ENCODE measurements around the gene MRTFB.
A peak's percentile ranks its signal among the peaks of the same experiment; 100 is the strongest.
"Not testable (repeated sequence)": the region's sequence is repeated elsewhere in the genome, so short reads cannot be mapped to it uniquely, and the experiment has no call there.

Gene MRTFB

DNA sequence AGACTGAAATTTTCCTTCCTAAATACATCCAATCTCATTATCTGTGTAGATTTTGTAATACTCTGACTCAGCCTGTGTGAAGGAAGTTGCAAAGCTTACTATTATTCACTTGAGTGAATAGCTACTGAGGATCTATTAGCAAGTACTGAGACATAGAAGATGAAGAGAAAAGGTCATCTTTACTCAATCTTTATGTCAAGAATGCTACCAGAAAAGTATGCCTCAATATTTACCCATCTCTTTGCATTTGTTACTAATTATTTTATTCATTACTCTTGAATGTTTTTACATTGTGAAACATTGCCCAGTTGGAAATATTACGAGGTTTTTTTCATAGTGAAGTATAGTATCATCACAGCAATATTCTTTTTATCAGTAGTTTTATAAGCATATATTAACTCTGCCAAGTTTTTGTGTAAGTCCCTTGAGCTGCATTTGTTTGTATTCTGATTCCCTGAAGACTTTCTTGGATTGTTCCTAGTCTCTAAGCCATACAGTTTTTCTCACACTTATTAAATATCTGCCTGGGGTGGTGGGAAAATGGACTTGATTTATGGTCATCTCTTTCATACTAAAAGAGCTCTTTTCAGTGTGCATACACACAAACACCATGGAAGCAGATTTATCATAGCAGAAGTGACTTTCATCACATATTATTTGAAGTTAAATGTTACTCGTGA lies 110.4 kb downstream of the MRTFB start:
- DNase-seq, result no peak

DNA sequence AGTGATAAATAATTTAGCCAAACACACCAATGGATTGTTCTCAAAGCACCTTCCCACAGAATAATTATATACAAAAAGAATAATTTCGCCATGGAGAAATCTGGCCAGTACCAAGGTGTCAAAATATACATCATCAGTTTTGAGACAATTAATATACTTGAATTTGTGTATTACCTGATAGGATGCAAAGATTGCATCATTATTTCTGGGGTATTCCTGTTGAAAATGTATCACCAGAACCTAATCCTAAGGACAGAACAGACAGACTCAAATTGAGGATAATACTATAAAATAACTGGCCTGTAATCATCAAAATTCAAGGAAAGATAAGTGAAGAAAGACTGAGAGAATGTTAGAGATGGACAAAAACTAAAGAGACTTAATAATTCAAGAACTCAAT lies 111.9 kb downstream of the MRTFB start:
- no peak for DNase-seq

GRCh38 chr16:14183962-14184361 lies 112.8 kb downstream of the MRTFB start:
- DNase-seq, result not testable (repeated sequence)

- DNase-seq, result peak in 40 of 56 donors; percentile 4 to 74 (median 42)
Observed at GRCh38 chr16:14186007-14186794, 115.1 kb downstream of the MRTFB start.

DNA sequence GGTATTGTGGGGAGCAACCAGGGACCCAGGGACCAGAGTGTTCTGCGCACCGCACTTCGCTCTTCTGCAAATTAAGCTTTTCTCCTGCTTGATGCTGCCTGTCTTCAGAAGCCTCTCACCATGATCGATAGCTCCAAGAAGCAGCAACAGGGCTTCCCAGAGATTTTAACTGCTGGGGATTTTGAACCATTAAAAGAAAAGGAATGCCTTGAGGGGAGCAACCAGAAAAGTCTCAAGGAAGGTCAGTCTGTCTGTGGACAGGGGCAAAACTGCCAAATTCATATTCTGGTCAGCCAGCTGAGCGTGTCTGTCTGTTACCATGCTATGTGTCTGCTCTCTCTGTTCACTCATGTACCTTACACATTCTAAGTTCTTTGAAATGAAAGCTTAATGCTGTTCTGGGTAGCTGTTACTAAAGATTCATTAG lies 115.7 kb downstream of the MRTFB start:
- DNase-seq, result peak in 3 of 56 donors; percentile 50 to 56 (median 51)

DNA sequence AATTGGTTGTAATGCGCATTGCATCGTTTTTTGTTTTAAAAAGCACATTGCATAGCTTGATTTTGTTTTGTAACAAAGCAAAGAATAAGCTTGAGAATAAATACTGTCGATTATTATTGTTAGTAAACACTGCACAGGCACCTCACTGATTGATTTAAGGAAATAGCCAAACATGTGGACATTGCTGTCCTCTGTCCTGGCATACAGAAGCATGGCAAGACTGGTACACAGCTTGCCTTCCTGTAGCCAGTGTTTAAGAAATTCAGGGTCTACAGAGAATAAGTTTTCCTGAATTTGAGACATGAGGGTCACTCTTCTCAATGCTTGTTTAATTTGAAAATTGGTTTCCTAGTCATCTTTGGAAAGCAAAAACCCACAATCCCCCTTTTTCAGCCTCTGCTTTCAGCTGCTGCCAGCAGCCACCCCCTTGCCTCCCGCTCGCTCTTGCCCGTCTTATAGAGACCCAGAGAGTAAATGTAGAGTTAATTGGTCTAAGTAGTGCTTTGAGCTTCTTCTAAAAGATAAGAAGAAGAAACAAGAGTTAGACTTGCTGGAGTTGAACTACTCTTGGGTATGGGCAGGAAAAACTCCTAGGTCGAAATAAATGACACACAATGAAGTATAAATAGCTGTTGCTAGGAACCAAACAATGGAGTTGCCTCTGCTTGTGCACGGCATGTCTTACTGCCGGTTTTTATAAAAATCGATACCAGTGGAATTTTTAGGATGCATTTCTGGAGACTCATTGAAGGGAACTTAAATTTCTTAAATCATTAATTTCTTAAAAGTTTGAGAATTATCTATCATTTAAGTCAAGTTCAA lies 116.6 kb downstream of the MRTFB start:
- peak in 1 of 56 donors; percentile 4 for DNase-seq

DNA sequence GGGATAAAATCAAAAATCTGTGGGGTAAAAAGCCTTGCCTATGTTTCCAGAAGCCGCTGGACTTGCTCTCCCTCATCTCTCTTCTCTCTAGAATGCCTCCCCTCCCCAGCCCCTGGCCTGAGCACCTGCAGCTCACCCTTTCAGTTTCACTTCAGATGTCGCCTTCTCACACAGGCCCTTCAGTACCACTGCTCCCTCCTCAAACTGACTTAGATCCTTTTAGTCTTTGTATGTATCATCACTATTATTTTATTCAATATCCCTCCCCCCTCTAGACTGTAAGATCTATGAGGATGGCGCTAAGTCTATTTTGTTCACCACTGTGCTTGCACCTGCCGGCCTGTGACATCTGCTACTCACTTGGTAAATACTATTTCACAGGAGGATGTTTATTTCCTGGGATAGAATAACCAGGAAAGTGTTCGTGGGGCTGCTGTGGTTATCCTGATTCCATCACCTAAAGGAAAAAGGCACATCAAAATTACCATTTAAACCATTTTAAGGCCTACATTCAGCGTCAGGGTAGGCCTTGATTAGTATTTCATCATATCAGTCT lies 122.3 kb downstream of the MRTFB start:
- DNase-seq, result no peak

DNA sequence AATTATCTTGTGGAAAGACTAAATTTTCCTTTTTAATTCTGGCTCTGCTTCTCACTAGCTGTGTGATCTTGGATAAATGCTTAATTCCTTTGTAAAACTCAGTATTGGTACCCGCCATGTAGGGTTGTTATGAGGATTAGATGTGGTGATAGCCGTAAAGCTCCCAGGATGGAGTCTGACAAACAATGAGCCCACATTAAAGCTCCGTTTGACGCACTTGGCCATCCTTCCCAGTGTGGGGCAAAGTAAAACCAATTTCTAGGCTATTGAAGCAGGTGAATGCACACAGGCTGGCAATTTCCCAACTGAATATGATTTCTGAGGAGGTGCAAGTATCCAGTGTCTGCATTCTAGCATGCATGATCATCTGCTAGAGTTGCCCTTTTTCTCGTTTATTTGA lies 123.6 kb downstream of the MRTFB start:
- no peak for DNase-seq

GRCh38 chr16:14196011-14196410 lies 124.9 kb downstream of the MRTFB start:
- peak in 11 of 56 donors; percentile 6 to 45 (median 22) for DNase-seq

GRCh38 chr16:14196539-14196938 lies 125.4 kb downstream of the MRTFB start:
- no peak for DNase-seq

DNA sequence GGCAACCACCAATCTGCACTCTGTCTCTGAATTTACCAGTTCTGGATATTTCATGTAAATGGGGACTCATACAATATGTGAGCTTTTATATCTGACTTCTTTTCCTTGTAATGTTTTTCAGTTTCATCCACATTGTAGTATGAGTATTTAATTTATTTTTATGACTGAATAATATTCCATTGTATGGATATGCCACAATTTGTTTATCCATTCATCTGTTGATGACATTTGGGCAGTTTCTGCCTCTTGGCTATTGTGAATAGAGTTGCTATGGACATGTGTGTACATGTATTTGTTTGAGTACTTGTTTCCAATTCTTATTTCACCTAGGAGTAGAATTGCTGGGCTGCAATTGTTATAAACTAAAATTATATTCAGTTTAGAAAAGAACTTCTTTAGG lies 126.9 kb downstream of the MRTFB start:
- no peak for DNase-seq

DNA sequence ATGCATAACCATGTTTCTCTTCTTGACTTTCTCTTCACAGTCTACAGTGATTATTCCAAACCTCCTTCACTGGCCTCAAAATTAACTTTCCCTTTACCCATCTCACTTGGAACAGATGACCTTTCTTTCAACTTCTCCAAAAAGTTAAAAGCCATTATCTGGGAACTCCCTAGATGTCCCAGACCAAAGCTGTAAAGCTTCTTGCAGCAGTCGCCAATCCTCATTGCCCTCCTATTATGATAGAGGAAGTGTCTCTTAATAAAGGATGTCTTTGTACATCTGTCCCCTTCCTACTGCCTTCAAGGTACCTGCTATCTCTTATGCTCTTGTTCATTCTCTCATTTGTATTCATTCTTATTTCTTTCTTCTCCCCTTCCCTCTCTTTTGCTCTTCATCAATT lies 127.5 kb downstream of the MRTFB start:
- no peak for DNase-seq

DNA sequence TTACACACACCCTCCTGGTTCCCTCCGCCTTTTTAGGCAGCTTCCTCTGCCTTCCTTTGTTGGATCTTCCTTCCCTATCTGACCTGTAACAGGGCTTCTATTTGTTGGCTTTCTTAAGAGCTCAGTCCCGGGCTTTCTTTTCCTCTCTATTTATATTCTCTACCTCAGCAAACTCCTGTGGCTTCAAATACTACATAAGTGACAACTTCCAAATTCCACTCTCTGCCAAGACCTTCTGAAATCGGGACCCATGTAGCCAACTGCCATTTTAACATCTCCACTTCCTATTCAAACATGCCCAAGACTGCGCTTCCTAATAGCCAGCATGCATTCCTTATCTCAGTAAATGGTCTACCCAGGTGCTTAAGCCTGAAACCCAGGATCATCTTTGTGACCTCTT lies 128.1 kb downstream of the MRTFB start:
- DNase-seq, result no peak

- DNase-seq, result no peak
Observed at GRCh38 chr16:14199624-14200023, 128.5 kb downstream of the MRTFB start.

GRCh38 chr16:14202095-14202494 lies 131.0 kb downstream of the MRTFB start:
- no peak for DNase-seq

GRCh38 chr16:14202697-14203096 lies 131.6 kb downstream of the MRTFB start:
- DNase-seq, result no peak

DNA sequence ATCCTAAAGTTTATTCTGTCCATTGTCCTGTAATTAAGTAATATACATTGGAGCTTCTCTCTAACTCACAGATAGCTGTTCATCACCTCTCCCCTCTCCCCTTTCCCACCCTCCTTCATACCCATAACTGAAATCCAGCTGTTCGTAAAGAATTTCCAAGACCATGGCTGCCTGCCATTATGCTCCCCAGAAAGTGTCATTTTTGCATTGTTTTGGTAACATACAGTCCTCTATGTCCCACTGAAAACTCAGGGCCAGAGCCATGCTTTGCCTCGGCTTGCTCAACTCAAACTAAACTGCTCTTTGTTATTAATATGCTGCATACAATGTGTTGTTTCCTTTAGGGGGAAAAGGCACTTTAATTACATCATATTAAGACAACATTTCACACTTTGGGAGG lies 132.0 kb downstream of the MRTFB start:
- DNase-seq, result no peak

- DNase-seq, result no peak
Observed at GRCh38 chr16:14205666-14206065, 134.5 kb downstream of the MRTFB start.

DNA sequence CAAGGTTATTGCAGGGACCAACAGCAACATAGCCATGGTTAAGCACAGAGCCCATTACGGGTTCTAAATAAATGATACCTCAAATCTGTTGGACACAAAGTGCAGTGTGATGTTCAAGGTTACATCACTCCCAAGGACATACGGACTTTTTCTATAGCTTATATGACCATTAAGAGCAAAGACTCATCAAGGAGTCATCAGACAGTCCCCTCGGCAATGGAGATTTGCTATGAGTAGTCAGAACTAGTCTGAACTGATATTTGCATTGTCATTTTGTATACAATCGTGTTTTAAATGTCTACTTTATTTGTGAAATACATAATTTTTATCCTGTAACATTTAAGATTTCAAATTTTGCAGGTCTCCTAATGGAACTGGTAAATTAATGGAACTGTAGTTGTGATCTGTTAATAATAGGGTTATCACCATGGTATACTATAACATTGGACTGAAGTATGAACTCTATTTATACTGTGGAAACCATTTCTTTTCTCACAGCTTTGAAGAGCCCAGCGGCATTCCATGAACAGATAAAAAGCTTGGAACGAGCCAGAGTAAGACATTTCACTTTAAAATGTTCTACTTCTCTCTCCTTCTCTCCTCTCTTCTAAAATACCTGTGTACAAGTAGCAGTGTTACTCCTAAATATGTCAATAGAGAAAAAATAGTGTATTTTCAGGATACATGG lies 140.9 kb downstream of the MRTFB start:
- DNase-seq, result no peak

DNA sequence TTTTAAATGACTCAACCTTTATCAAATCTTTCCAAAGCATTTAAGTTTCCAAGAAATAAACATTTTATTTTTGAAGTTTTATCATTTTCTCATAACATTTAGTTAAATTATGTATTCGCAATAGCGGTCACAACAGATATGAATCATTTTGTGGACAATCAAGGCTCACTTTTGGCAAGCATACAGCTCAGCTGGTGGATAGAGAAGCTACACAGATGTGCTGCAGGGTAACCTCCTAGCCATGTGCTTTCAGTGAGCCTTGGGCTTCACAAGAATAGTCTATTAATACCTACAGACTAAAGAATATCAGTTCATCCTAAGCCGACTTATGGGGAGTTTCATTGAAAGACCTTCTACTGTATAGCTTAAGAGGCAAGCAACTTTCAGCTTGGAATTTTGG lies 144.8 kb downstream of the MRTFB start:
- DNase-seq, result no peak

DNA sequence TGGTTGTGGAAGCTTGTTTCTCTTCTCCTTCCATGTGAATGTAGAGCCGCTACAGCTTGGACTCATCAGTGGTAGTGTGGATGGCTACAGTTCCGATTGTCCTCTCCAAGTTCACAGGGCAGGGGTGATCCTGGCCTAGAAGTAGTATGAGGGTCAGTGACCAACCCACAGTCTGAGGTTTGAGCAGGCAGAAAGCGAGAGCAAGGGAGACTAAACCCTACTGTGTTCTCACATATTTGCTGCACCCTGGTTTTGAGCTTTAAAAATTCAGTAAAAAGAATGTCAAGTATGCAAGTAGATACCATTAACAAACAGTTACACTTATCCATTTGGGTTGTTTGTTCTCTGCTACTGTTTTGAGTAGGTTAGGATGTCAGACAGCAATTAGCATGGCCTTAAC lies 148.9 kb downstream of the MRTFB start:
- DNase-seq, result no peak

Data from nucleus accumbens (tissue), 56 donors.